OCI-LY1 (cell line): ENCODE data around the gene RALGDS.

ENCODE experiments used
- H2AFZ ChIP-seq: fragments of 200-600 bp; sonication (generic), shearing (Covaris generic); 2 replicates; pipeline ENCODE4 v1.6.0; 2014; ENCODE audit warnings: antibody characterized with exemption, mild to moderate bottlenecking, low read length
- H3F3A ChIP-seq: fragments of 200-600 bp; sonication (generic), shearing (Covaris generic); 2 replicates; pipeline ENCODE4 v1.6.0; 2014; ENCODE audit warnings: mild to moderate bottlenecking, antibody characterized with exemption, low read length, moderate library complexity; ENCODE audit not compliant: insufficient read depth
- H3K27ac ChIP-seq: fragments of 200-600 bp; sonication (generic); 2 replicates; pipeline ENCODE4 v1.5.1; 2014; ENCODE audit warnings: low read length, mixed run types, mild to moderate bottlenecking, low read depth; ENCODE audit not compliant: poor library complexity, severe bottlenecking
- H3K27me3 ChIP-seq: fragments of 200-600 bp; sonication (generic); 2 replicates; pipeline ENCODE4 v1.6.0; 2014; ENCODE audit warnings: antibody characterized with exemption, mild to moderate bottlenecking, low read length, moderate library complexity; ENCODE audit not compliant: insufficient read depth
- H3K36me3 ChIP-seq: fragments of 200-600 bp; sonication (generic); 2 replicates; pipeline ENCODE4 v1.6.1; 2014; ENCODE audit warnings: mild to moderate bottlenecking, antibody characterized with exemption, low read length, moderate library complexity, mixed read lengths; ENCODE audit not compliant: insufficient read depth
- H3K4me1 ChIP-seq: fragments of 200-600 bp; sonication (generic); 2 replicates; pipeline ENCODE4 v1.5.1; 2014; ENCODE audit warnings: mild to moderate bottlenecking, low read length, moderate library complexity; ENCODE audit not compliant: insufficient read depth, severe bottlenecking
- H3K4me2 ChIP-seq: fragments of 200-600 bp; sonication (generic), shearing (Covaris generic); 2 replicates; pipeline ENCODE4 v1.6.1; 2014; ENCODE audit warnings: low read length
- H3K4me3 ChIP-seq: fragments of 200-600 bp; sonication (generic); 2 replicates; pipeline ENCODE4 v1.5.1; 2014; ENCODE audit warnings: low read length, low read depth, mild to moderate bottlenecking, mixed read lengths; ENCODE audit not compliant: poor library complexity, severe bottlenecking
- H3K79me2 ChIP-seq: fragments of 200-600 bp; shearing (Covaris generic); 2 replicates; pipeline ENCODE4 v1.6.1; 2016; ENCODE audit warnings: mixed run types, low read length, mixed read lengths; ENCODE audit not compliant: insufficient read depth
- H3K9ac ChIP-seq: fragments of 200-600 bp; sonication (generic), shearing (Covaris generic); 2 replicates; pipeline ENCODE4 v1.6.1; 2014; ENCODE audit warnings: mild to moderate bottlenecking, low read length, mixed read lengths
- H3K9me2 ChIP-seq: fragments of 200-600 bp; sonication (generic), shearing (Covaris generic); 2 replicates; pipeline ENCODE4 v1.6.1; 2014; ENCODE audit warnings: low read depth, mild to moderate bottlenecking, low read length, mixed read lengths
- H3K9me3 ChIP-seq: fragments of 200-600 bp; shearing (Covaris generic); 2 replicates; pipeline ENCODE4 v1.6.1; 2014; ENCODE audit warnings: low read length, mixed read lengths
- H4K20me1 ChIP-seq: fragments of 200-600 bp; sonication (generic), shearing (Covaris generic); 2 replicates; pipeline ENCODE4 v1.6.0; 2016; ENCODE audit warnings: mild to moderate bottlenecking, low read length; ENCODE audit not compliant: insufficient read depth
- EZH2 ChIP-seq: fragments of 200-600 bp; sonication (generic), shearing (Covaris generic); IDR thresholded peaks from 2 replicates; pipeline ENCODE4 v1.8.0; 2017; ENCODE audit warnings: borderline replicate concordance, mixed run types, mild to moderate bottlenecking, antibody characterized with exemption, low read length, moderate library complexity, mixed read lengths
- TF ChIP-seq, protein P1 (sequence below): fragments of 200-600 bp; sonication (generic), shearing (Covaris generic); IDR thresholded peaks from 2 replicates; pipeline ENCODE4 v1.5.1; 2017; ENCODE audit warnings: mild to moderate bottlenecking, antibody characterized with exemption, low read length, moderate library complexity, mixed read lengths

Gene RALGDS

DNA sequence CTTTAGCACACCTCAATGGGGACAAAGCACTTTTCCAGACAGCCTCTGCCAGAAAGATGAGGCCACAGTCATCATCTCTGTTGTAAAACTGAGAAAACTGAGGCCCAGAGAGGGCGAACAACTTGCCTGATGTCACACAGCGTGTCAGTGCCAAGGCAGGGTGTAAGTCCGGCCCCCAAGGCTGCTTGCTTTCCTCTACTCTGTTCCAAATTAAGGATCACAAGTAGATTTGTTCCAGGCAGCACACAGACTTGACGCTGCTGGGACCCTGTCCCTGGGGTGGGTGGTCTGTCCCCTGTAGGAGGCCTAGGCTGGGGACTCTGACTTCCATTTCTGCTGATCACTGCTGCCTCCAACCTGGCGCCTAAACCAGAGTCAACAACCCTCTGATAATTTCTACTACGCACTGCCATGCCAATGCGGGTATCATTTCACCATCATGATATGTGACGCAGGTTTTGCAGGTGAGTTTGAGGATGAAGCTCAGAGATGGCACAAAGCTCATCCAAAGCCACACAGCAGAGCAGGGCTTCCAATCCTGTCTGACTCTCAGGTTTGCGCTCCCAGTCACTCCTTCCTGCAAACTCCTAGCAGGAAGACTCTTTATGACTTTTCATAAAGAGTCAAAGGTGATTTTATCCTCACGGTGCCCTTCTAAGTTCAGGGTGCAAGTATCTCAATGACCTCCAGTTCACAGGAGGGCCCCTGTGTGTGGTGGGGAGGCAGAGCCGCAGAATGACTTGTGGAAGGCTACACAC lies 13.5 kb upstream of the RALGDS start:
- TF ChIP-seq, protein P1, sequence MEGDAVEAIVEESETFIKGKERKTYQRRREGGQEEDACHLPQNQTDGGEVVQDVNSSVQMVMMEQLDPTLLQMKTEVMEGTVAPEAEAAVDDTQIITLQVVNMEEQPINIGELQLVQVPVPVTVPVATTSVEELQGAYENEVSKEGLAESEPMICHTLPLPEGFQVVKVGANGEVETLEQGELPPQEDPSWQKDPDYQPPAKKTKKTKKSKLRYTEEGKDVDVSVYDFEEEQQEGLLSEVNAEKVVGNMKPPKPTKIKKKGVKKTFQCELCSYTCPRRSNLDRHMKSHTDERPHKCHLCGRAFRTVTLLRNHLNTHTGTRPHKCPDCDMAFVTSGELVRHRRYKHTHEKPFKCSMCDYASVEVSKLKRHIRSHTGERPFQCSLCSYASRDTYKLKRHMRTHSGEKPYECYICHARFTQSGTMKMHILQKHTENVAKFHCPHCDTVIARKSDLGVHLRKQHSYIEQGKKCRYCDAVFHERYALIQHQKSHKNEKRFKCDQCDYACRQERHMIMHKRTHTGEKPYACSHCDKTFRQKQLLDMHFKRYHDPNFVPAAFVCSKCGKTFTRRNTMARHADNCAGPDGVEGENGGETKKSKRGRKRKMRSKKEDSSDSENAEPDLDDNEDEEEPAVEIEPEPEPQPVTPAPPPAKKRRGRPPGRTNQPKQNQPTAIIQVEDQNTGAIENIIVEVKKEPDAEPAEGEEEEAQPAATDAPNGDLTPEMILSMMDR = no peak
- TF ChIP-seq EZH2 = no peak
- peaks cover 11% of the 10 kb centered on the region for H3K4me1 ChIP-seq
- no peaks in the 10 kb centered on the region for H4K20me1 ChIP-seq
- no peaks in the 10 kb centered on the region for H3K36me3 ChIP-seq
- no peak overlapping the region for H3K4me3 ChIP-seq
- H3K9me2 ChIP-seq = no peaks in the 10 kb centered on the region
- H3K79me2 ChIP-seq = no peaks in the 10 kb centered on the region
- H3K9me3 ChIP-seq = no peaks in the 10 kb centered on the region
- no peaks in the 10 kb centered on the region for H3F3A ChIP-seq
- no peak overlapping the region for H3K9ac ChIP-seq
- no peaks in the 10 kb centered on the region for H3K27me3 ChIP-seq
- no peak overlapping the region for H3K27ac ChIP-seq
- H3K4me2 ChIP-seq = no peak overlapping the region; the same call in 1 of the 2 replicates
- no peak overlapping the region for H2AFZ ChIP-seq

GRCh38 chr9:133133681-133134387 lies 12.8 kb upstream of the RALGDS start:
- H4K20me1 ChIP-seq = no peaks in the 10 kb centered on the region
- peaks cover 11% of the 10 kb centered on the region for H3K4me1 ChIP-seq
- no peaks in the 10 kb centered on the region for H3F3A ChIP-seq
- no peaks in the 10 kb centered on the region for H3K9me3 ChIP-seq
- H3K9me2 ChIP-seq = no peaks in the 10 kb centered on the region
- H3K27me3 ChIP-seq = no peaks in the 10 kb centered on the region
- H3K4me3 ChIP-seq = no peak overlapping the region
- H3K4me2 ChIP-seq = no peak overlapping the region; the same call in 1 of the 2 replicates
- TF ChIP-seq, protein P1 = no peak
- TF ChIP-seq EZH2 = no peak
- H2AFZ ChIP-seq = no peak overlapping the region
- H3K36me3 ChIP-seq = no peaks in the 10 kb centered on the region
- H3K27ac ChIP-seq = no peak overlapping the region
- no peak overlapping the region; the same call in 1 of the 2 replicates for H3K9ac ChIP-seq
- H3K79me2 ChIP-seq = no peaks in the 10 kb centered on the region

DNA sequence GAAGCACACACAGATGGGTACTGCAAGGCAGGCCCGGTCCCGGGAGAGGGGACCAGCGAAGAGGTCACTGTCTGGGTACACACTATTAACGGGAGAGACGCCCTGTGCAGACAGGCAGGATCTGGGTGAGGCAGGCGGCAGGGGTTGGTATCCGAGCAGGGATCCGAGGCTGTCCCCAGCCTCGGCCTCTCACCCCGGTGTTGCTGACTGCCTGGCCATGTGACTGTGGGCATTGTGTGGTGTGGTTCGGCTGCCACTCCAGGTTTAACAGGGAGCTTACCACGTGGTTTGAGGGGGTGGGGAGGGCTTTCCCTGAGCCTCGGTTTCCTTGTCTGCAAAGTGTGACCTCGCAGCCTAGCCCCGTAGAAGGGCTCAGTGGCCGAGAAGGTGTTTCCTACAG lies 11.1 kb upstream of the RALGDS start:
- H4K20me1 ChIP-seq = no peaks in the 10 kb centered on the region
- H2AFZ ChIP-seq = no peak overlapping the region
- H3K36me3 ChIP-seq = no peaks in the 10 kb centered on the region; the same call in 1 of the 2 replicates
- H3F3A ChIP-seq = no peaks in the 10 kb centered on the region
- H3K4me2 ChIP-seq = no peak overlapping the region
- H3K9me3 ChIP-seq = no peaks in the 10 kb centered on the region
- peaks cover 11% of the 10 kb centered on the region for H3K4me1 ChIP-seq
- no peaks in the 10 kb centered on the region for H3K9me2 ChIP-seq
- TF ChIP-seq, protein P1 = no peak
- TF ChIP-seq EZH2 = no peak
- no peak overlapping the region for H3K9ac ChIP-seq
- H3K4me3 ChIP-seq = no peak overlapping the region
- no peaks in the 10 kb centered on the region; the same call in 1 of the 2 replicates for H3K27me3 ChIP-seq
- H3K79me2 ChIP-seq = no peaks in the 10 kb centered on the region
- H3K27ac ChIP-seq = no peak overlapping the region
